Thoracic aorta (tissue), 2 donors: Measurements from ENCODE around the gene TTC21A. TPM values are rescaled to one million over a fixed set of nuclear protein-coding genes. Genes with fewer than 3 reads are reported as not detected.

ENCODE experiments used
- ATAC-seq: fragments of 150-250 bp; one replicate; pipeline ENCODE4 v1.8.0; 2017; ENCODE audit warnings: low read depth; ENCODE audit not compliant: insufficient number of reproducible peaks, low FRiP score
- DNase-seq: peaks from one replicate; pipeline ENCODE4 v3.0.0-alpha.2; 2020; ENCODE audit warnings: low spot score
- H3K27ac ChIP-seq, 2 donors: fragments of 200-600 bp; sonication (generic); 1 replicate in 1 of 2; 2 replicates in 1 of 2; pipeline ENCODE4 v1.5.1; 2016; ENCODE audit warnings: mild to moderate bottlenecking in 2 of 2, moderate library complexity in 2 of 2
- H3K27me3 ChIP-seq: fragments of 200-600 bp; sonication (generic); replicated peaks from 2 replicates; pipeline ENCODE4 v1.6.0; 2016; ENCODE audit warnings: mild to moderate bottlenecking; ENCODE audit not compliant: insufficient read depth
- H3K36me3 ChIP-seq: fragments of 200-600 bp; sonication (generic); one replicate; pipeline ENCODE4 v1.5.1; 2016
- H3K4me1 ChIP-seq, 2 donors: fragments of 200-600 bp; sonication (generic); 1 replicate in 1 of 2; 2 replicates in 1 of 2; pipeline versions ENCODE4 v1.5.1 to v1.6.0; 2016; ENCODE audit warnings: low read depth in 2 of 2, mild to moderate bottlenecking in 1 of 2; ENCODE audit not compliant: control insufficient read depth in 1 of 2
- H3K4me3 ChIP-seq: fragments of 200-600 bp; sonication (generic); 2 replicates; pipeline ENCODE4 v1.5.1; 2016; ENCODE audit warnings: mild to moderate bottlenecking
- H3K9me3 ChIP-seq: fragments of 200-600 bp; sonication (generic); 2 replicates; pipeline ENCODE4 v1.5.1; 2016
- CTCF ChIP-seq: fragments of 200-600 bp; sonication (generic); IDR thresholded peaks from one replicate; pipeline ENCODE4 v1.5.1; 2019; ENCODE audit warnings: antibody characterized with exemption
- total RNA-seq, 2 donors: library from RNA; depleted of rRNA; stranded (reverse); fragments of >200 nt; gene quantifications; one replicate each; pipeline versions ENCODE4 v1.1.0 to v1.2.3, GENCODE V29; 2016

The TTC21A gene
- total RNA-seq, 2 donors from 2014 or later = 3.0 to 14.9 TPM

GRCh38 chr3:39098473-39099000, 8.9 kb upstream of the TTC21A start:
- Histone ChIP-seq H3K36me3 (peaks cover 61% of the 10 kb centered on the region), H3K9me3 (no peaks in the 10 kb centered on the region), H3K27me3 (no peaks in the 10 kb centered on the region), H3K27ac (no peak overlapping the region), H3K4me3 (no peak overlapping the region), H3K4me1 (peaks cover 0 to 12% of the 10 kb centered on the region in 2 donors)
- ATAC-seq (no peak), DNase-seq (no peak)
- no peak for TF ChIP-seq CTCF

GRCh38 chr3:39099242-39099641, 8.2 kb upstream of the TTC21A start:
- DNase-seq (no peak), ATAC-seq (no peak)
- Histone ChIP-seq H3K36me3 (peaks cover 56% of the 10 kb centered on the region), H3K4me1 (peaks cover 3 to 19% of the 10 kb centered on the region in 2 donors), H3K9me3 (no peaks in the 10 kb centered on the region), H3K4me3 (no peak overlapping the region), H3K27ac (no peak overlapping the region), H3K27me3 (no peaks in the 10 kb centered on the region)
- TF ChIP-seq CTCF = no peak

- Histone ChIP-seq H3K27me3 (no peaks in the 10 kb centered on the region), H3K27ac (no peak overlapping the region), H3K4me1 (peaks cover 3 to 26% of the 10 kb centered on the region in 2 donors), H3K9me3 (no peaks in the 10 kb centered on the region), H3K4me3 (no peak overlapping the region), H3K36me3 (peaks cover 50% of the 10 kb centered on the region)
- no peak for DNase-seq
- no peak for TF ChIP-seq CTCF
- no peak for ATAC-seq
Observed at GRCh38 chr3:39099738-39100499, 7.6 kb upstream of the TTC21A start.

- Histone ChIP-seq H3K9me3 (no peaks in the 10 kb centered on the region), H3K4me1 (peaks cover 6 to 32% of the 10 kb centered on the region in 2 donors), H3K27ac (no peak overlapping the region), H3K27me3 (no peaks in the 10 kb centered on the region), H3K4me3 (no peak overlapping the region), H3K36me3 (peaks cover 44% of the 10 kb centered on the region)
- ATAC-seq (no peak), DNase-seq (no peak)
- TF ChIP-seq CTCF = no peak
Observed at GRCh38 chr3:39100500-39100886, 7.0 kb upstream of the TTC21A start.

- peak; percentile 50 for TF ChIP-seq CTCF
- Histone ChIP-seq H3K36me3 (peaks cover 38% of the 10 kb centered on the region), H3K27ac (no peak overlapping the region), H3K9me3 (no peaks in the 10 kb centered on the region), H3K27me3 (no peaks in the 10 kb centered on the region), H3K4me3 (no peak overlapping the region), H3K4me1 (peaks cover 13 to 38% of the 10 kb centered on the region in 2 donors)
- DNase-seq (no peak), ATAC-seq (no peak)
Observed at GRCh38 chr3:39101022-39101689, 6.3 kb upstream of the TTC21A start.
